ENCODE measurements around the gene CEP135. TPM values are rescaled to one million over a fixed set of nuclear protein-coding genes. Genes with fewer than 3 reads are reported as not detected.

Gene CEP135
- total and polyA plus RNA-seq, 2 donors (not counting 1 experiment from before 2014, with no cell fraction given), result 6.4 to 41.0 TPM

DNA sequence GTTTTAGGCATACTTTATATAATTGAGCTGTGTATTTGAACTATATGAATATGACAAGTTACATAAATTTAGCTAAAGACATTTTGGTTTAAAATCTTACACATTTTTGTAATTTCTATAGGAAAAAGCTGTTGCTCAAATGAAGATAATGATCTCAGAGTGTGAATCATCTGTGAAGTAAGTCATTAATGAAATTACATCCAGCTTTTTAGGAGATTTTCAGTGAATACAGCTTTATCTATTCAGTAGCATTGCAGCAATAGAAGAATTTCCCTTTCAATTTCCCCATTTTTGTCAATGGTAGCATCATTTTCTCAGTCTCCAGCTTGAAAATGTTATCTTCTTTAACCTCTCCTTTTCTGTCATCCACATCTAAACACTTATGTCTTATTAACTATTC, 59.5 kb downstream of the CEP135 start:
- Histone ChIP-seq H2AFZ (ENCODE audit: insufficient read depth, low read depth, low read length, poor library complexity, severe bottlenecking) (no peak overlapping the region), H3K36me3 (replicated peaks in 1 of 2; ENCODE audit: control extremely low read depth in 1 of 2, control insufficient read depth in 1 of 2, extremely low read depth in 1 of 2, insufficient read depth in 2 of 2, low read length in 1 of 2) (peaks cover 14 to 47% of the 10 kb centered on the region in 2 experiments), H3K4me3 (ENCODE audit: control extremely low read depth in 1 of 5, extremely low read depth in 1 of 5, insufficient read depth in 1 of 5, low read depth in 2 of 5, low read length in 4 of 5) (no peak overlapping the region), H3K79me2 (ENCODE audit: control insufficient read depth, insufficient read depth, low read length) (peaks cover 8% of the 10 kb centered on the region), H3K4me2 (replicated peaks; ENCODE audit: low read depth, low read length, poor library complexity, severe bottlenecking) (no peak overlapping the region), H3K27me3 (replicated peaks in 1 of 4; ENCODE audit: control extremely low read depth in 1 of 4, control insufficient read depth in 3 of 4, insufficient read depth in 4 of 4, low read length in 3 of 4) (no peaks in the 10 kb centered on the region), H4K20me1 (ENCODE audit: control insufficient read depth, insufficient read depth, low read length, poor library complexity, severe bottlenecking) (no peaks in the 10 kb centered on the region), H3K4me1 (ENCODE audit: control insufficient read depth in 2 of 2, insufficient read depth in 2 of 2, low read length in 2 of 2) (peaks cover 0 to 4% of the 10 kb centered on the region in 2 donors), H3K27ac (ENCODE audit: low read length in 2 of 2) (no peak overlapping the region), H3K9ac (ENCODE audit: low read length) (no peak overlapping the region), H3K9me3 (ENCODE audit: control extremely low read depth in 1 of 3, control insufficient read depth in 2 of 3, insufficient read depth in 1 of 3, low read length in 2 of 3) (peaks cover 0 to 1% (median 0%) of the 10 kb centered on the region in 3 donors)
- no peak for ATAC-seq (ENCODE audit: low read depth)
- CTCF ChIA-PET, result interaction anchor here (0.5 to 0.7 kb wide), 2 partner anchors 62 to 984 kb away, joined by 3 to 6 read pairs; no protein-coding TSS in a partner anchor
- TF ChIP-seq, protein P1, sequence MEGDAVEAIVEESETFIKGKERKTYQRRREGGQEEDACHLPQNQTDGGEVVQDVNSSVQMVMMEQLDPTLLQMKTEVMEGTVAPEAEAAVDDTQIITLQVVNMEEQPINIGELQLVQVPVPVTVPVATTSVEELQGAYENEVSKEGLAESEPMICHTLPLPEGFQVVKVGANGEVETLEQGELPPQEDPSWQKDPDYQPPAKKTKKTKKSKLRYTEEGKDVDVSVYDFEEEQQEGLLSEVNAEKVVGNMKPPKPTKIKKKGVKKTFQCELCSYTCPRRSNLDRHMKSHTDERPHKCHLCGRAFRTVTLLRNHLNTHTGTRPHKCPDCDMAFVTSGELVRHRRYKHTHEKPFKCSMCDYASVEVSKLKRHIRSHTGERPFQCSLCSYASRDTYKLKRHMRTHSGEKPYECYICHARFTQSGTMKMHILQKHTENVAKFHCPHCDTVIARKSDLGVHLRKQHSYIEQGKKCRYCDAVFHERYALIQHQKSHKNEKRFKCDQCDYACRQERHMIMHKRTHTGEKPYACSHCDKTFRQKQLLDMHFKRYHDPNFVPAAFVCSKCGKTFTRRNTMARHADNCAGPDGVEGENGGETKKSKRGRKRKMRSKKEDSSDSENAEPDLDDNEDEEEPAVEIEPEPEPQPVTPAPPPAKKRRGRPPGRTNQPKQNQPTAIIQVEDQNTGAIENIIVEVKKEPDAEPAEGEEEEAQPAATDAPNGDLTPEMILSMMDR (IDR thresholded peaks at IDR 0.05), result no peak
- intact Hi-C loops (cut with micrococcal nuclease), result no loop called here
- Mint-ChIP-seq H3K27ac (no peak overlapping the region), H3K27me3 (no peaks in the 10 kb centered on the region), H3K9me3 (ENCODE audit: insufficient read depth) (peaks cover 2% of the 10 kb centered on the region), H3K4me3 (no peak overlapping the region), H3K4me1 (peaks cover 7% of the 10 kb centered on the region)
- POLR2A ChIA-PET, result no interaction called here
- no peak for DNase-seq

DNA sequence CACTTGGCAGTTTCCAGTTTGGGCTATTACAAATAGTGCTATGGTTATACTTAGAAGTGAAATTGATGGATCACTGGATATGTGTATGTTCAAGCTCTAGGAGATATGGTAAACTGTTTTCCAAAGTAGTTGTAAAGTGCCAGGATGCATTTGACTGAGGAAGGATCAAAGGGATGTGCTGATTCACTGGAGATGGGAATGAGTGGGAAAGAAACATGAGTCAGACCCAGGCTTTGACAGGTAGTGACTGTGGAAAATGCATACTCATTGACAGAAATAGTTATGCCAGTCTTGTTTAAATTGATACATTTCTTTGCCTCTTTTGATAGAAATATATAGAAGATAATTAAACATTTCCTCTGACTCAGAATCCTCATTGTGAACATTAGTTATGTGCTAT, 77.9 kb downstream of the CEP135 start:
- Histone ChIP-seq H3K4me2 (replicated peaks; ENCODE audit: low read depth, low read length, poor library complexity, severe bottlenecking) (no peak overlapping the region), H3K27ac (ENCODE audit: low read length in 2 of 2) (no peak overlapping the region), H3K79me2 (ENCODE audit: control insufficient read depth, insufficient read depth, low read length) (no peaks in the 10 kb centered on the region), H3K4me1 (ENCODE audit: control insufficient read depth in 2 of 2, insufficient read depth in 2 of 2, low read length in 2 of 2) (no peaks in the 10 kb centered on the region), H2AFZ (ENCODE audit: insufficient read depth, low read depth, low read length, poor library complexity, severe bottlenecking) (no peak overlapping the region), H3K36me3 (replicated peaks in 1 of 2; ENCODE audit: control extremely low read depth in 1 of 2, control insufficient read depth in 1 of 2, extremely low read depth in 1 of 2, insufficient read depth in 2 of 2, low read length in 1 of 2) (peaks cover 23 to 60% of the 10 kb centered on the region in 2 experiments), H3K9me3 (ENCODE audit: control extremely low read depth in 1 of 3, control insufficient read depth in 2 of 3, insufficient read depth in 1 of 3, low read length in 2 of 3) (peaks cover 0 to 3% (median 3%) of the 10 kb centered on the region in 3 donors), H3K9ac (ENCODE audit: low read length) (no peak overlapping the region), H3K4me3 (ENCODE audit: control extremely low read depth in 1 of 5, extremely low read depth in 1 of 5, insufficient read depth in 1 of 5, low read depth in 2 of 5, low read length in 4 of 5) (no peak overlapping the region), H4K20me1 (ENCODE audit: control insufficient read depth, insufficient read depth, low read length, poor library complexity, severe bottlenecking) (no peaks in the 10 kb centered on the region), H3K27me3 (replicated peaks in 1 of 4; ENCODE audit: control extremely low read depth in 1 of 4, control insufficient read depth in 3 of 4, insufficient read depth in 4 of 4, low read length in 3 of 4) (no peaks in the 10 kb centered on the region)
- peaks cover 4% of the 10 kb centered on the region for H3K9me3 Mint-ChIP-seq (ENCODE audit: insufficient read depth)
- H3K27me3 Mint-ChIP-seq, result no peaks in the 10 kb centered on the region
- no peaks in the 10 kb centered on the region for H3K4me1 Mint-ChIP-seq
- POLR2A ChIA-PET, result no interaction called here
- intact Hi-C loops (cut with micrococcal nuclease), result no loop called here
- CTCF ChIA-PET, result no interaction called here
- H3K4me3 Mint-ChIP-seq, result no peak overlapping the region
- DNase-seq, result no peak
- TF ChIP-seq EZH2 (IDR thresholded peaks at IDR 0.05; ENCODE audit: borderline replicate concordance, insufficient read depth, low read depth, low read length, poor library complexity, severe bottlenecking), result no peak
- TF ChIP-seq, protein P1 (IDR thresholded peaks at IDR 0.05), result no peak
- ATAC-seq (ENCODE audit: low read depth), result no peak
- no peak overlapping the region for H3K27ac Mint-ChIP-seq
